Epithelial cell of esophagus (primary cell): ENCODE measurements around the gene RIC8B.

Experiments used
- DNase-seq: peaks from one replicate; pipeline ENCODE4 v3.0.0; 2010; ENCODE audit warnings: low read depth
- H3K4me3 ChIP-seq: 2 replicates; pipeline ENCODE4 v1.5.1; 2011; ENCODE audit warnings: mild to moderate bottlenecking, low read length, control low read depth
- CTCF ChIP-seq: IDR thresholded peaks from 2 replicates; pipeline ENCODE4 v1.5.1; 2011; ENCODE audit warnings: low read depth, mild to moderate bottlenecking, low read length, control low read depth, inconsistent platforms; ENCODE audit not compliant: insufficient read depth; ENCODE audit errors: missing control alignments

The RIC8B gene

GRCh38 chr12:106794369-106794768, 19.9 kb downstream of the RIC8B start:
- TF ChIP-seq CTCF: no peak
- H3K4me3 ChIP-seq: no peak overlapping the region
- DNase-seq: no peak

- no peak for DNase-seq
- TF ChIP-seq CTCF: no peak
- H3K4me3 ChIP-seq: no peak overlapping the region
Observed at GRCh38 chr12:106801167-106801708, 26.8 kb downstream of the RIC8B start.

GRCh38 chr12:106801830-106802533, 27.5 kb downstream of the RIC8B start:
- no peak for TF ChIP-seq CTCF
- DNase-seq: no peak
- no peak overlapping the region for H3K4me3 ChIP-seq

- no peak for DNase-seq
- TF ChIP-seq CTCF: no peak
- H3K4me3 ChIP-seq: no peak overlapping the region
Observed at GRCh38 chr12:106804668-106805067, 30.2 kb downstream of the RIC8B start.

- no peak overlapping the region for H3K4me3 ChIP-seq
- DNase-seq: no peak
- no peak for TF ChIP-seq CTCF
Observed at GRCh38 chr12:106814714-106815113, 40.2 kb downstream of the RIC8B start.

- no peak overlapping the region for H3K4me3 ChIP-seq
- TF ChIP-seq CTCF: no peak
- DNase-seq: no peak
Observed at GRCh38 chr12:106815741-106816140, 41.3 kb downstream of the RIC8B start.

- no peak overlapping the region for H3K4me3 ChIP-seq
- no peak for TF ChIP-seq CTCF
- DNase-seq: no peak
Observed at GRCh38 chr12:106816231-106816630, 41.7 kb downstream of the RIC8B start.
